ENCODE results near the gene SLC6A6. TPM values are rescaled to one million over a fixed set of nuclear protein-coding genes. Genes with fewer than 3 reads are reported as not detected.
"Not testable (repeated sequence)": the region's sequence is repeated elsewhere in the genome, so short reads cannot be mapped to it uniquely, and the experiment has no call there.

The SLC6A6 gene
- total RNA-seq, 2 experiments from 2014 or later, result 38.6 to 38.7 TPM

- Mint-ChIP-seq H3K36me3 (no peaks in the 10 kb centered on the region), H3K4me1 (peaks cover 2% of the 10 kb centered on the region), H3K27me3 (no peaks in the 10 kb centered on the region), H3K9me3 (no peaks in the 10 kb centered on the region), H3K4me3 (no peak overlapping the region), H3K27ac (no peak overlapping the region)
- no peak for DNase-seq
Measured at GRCh38 chr3:14513566-14514322, 111.3 kb downstream of the SLC6A6 start.

- H3K4me1 Mint-ChIP-seq, result no peaks in the 10 kb centered on the region
- no peak overlapping the region for H3K27ac Mint-ChIP-seq
- DNase-seq, result no peak
- H3K36me3 Mint-ChIP-seq, result no peaks in the 10 kb centered on the region
- no peak overlapping the region for H3K4me3 Mint-ChIP-seq
- H3K9me3 Mint-ChIP-seq, result no peaks in the 10 kb centered on the region
- H3K27me3 Mint-ChIP-seq, result no peaks in the 10 kb centered on the region
Measured at GRCh38 chr3:14514323-14514720, 111.9 kb downstream of the SLC6A6 start.

- H3K27me3 Mint-ChIP-seq, H3K9me3 Mint-ChIP-seq, H3K36me3 Mint-ChIP-seq, DNase-seq, H3K27ac Mint-ChIP-seq, H3K4me1 Mint-ChIP-seq, H3K4me3 Mint-ChIP-seq: not testable (repeated sequence)
Measured at GRCh38 chr3:14515526-14515925, 113.1 kb downstream of the SLC6A6 start.

- Mint-ChIP-seq H3K36me3 (no peaks in the 10 kb centered on the region), H3K4me1 (no peaks in the 10 kb centered on the region), H3K27ac (no peak overlapping the region), H3K27me3 (no peaks in the 10 kb centered on the region), H3K4me3 (no peak overlapping the region), H3K9me3 (no peaks in the 10 kb centered on the region)
- no peak for DNase-seq
Measured at GRCh38 chr3:14516738-14517345, 114.4 kb downstream of the SLC6A6 start.

GRCh38 chr3:14517601-14518431 lies 115.4 kb downstream of the SLC6A6 start:
- no peaks in the 10 kb centered on the region for H3K4me1 Mint-ChIP-seq
- H3K27me3 Mint-ChIP-seq, result no peaks in the 10 kb centered on the region
- no peaks in the 10 kb centered on the region for H3K9me3 Mint-ChIP-seq
- no peak overlapping the region for H3K4me3 Mint-ChIP-seq
- DNase-seq, result no peak
- no peak overlapping the region for H3K27ac Mint-ChIP-seq
- no peaks in the 10 kb centered on the region for H3K36me3 Mint-ChIP-seq

GRCh38 chr3:14518432-14518802 lies 116.0 kb downstream of the SLC6A6 start:
- H3K9me3 Mint-ChIP-seq, result no peaks in the 10 kb centered on the region
- H3K36me3 Mint-ChIP-seq, result no peaks in the 10 kb centered on the region
- no peak overlapping the region for H3K27ac Mint-ChIP-seq
- H3K4me1 Mint-ChIP-seq, result no peaks in the 10 kb centered on the region
- DNase-seq, result no peak
- H3K27me3 Mint-ChIP-seq, result no peaks in the 10 kb centered on the region
- no peak overlapping the region for H3K4me3 Mint-ChIP-seq

GRCh38 chr3:14518893-14519292 lies 116.5 kb downstream of the SLC6A6 start:
- Mint-ChIP-seq H3K27ac (no peak overlapping the region), H3K27me3 (no peaks in the 10 kb centered on the region), H3K4me1 (no peaks in the 10 kb centered on the region), H3K4me3 (no peak overlapping the region), H3K9me3 (no peaks in the 10 kb centered on the region), H3K36me3 (no peaks in the 10 kb centered on the region)
- DNase-seq, result no peak

- H3K36me3 Mint-ChIP-seq, result no peaks in the 10 kb centered on the region
- no peaks in the 10 kb centered on the region for H3K4me1 Mint-ChIP-seq
- no peak overlapping the region for H3K27ac Mint-ChIP-seq
- no peak overlapping the region for H3K4me3 Mint-ChIP-seq
- no peaks in the 10 kb centered on the region for H3K27me3 Mint-ChIP-seq
- no peak for DNase-seq
- no peaks in the 10 kb centered on the region for H3K9me3 Mint-ChIP-seq
Measured at GRCh38 chr3:14519406-14519805, 117.0 kb downstream of the SLC6A6 start.

- no peak overlapping the region for H3K4me3 Mint-ChIP-seq
- DNase-seq, result no peak
- H3K36me3 Mint-ChIP-seq, result no peaks in the 10 kb centered on the region
- peaks cover 3% of the 10 kb centered on the region for H3K27me3 Mint-ChIP-seq
- no peaks in the 10 kb centered on the region for H3K9me3 Mint-ChIP-seq
- H3K4me1 Mint-ChIP-seq, result no peaks in the 10 kb centered on the region
- H3K27ac Mint-ChIP-seq, result no peak overlapping the region
Measured at GRCh38 chr3:14520149-14520548, 117.7 kb downstream of the SLC6A6 start.

- H3K27ac Mint-ChIP-seq, result no peak overlapping the region
- no peak overlapping the region for H3K4me3 Mint-ChIP-seq
- H3K9me3 Mint-ChIP-seq, result no peaks in the 10 kb centered on the region
- no peak for DNase-seq
- H3K27me3 Mint-ChIP-seq, result peaks cover 3% of the 10 kb centered on the region
- no peaks in the 10 kb centered on the region for H3K36me3 Mint-ChIP-seq
- no peaks in the 10 kb centered on the region for H3K4me1 Mint-ChIP-seq
Measured at GRCh38 chr3:14520967-14521366, 118.6 kb downstream of the SLC6A6 start.

GRCh38 chr3:14521611-14522010 lies 119.2 kb downstream of the SLC6A6 start:
- DNase-seq, result no peak
- Mint-ChIP-seq H3K4me3 (no peak overlapping the region), H3K9me3 (no peaks in the 10 kb centered on the region), H3K36me3 (no peaks in the 10 kb centered on the region), H3K4me1 (no peaks in the 10 kb centered on the region), H3K27me3 (peaks cover 3% of the 10 kb centered on the region), H3K27ac (no peak overlapping the region)

- peaks cover 3% of the 10 kb centered on the region for H3K27me3 Mint-ChIP-seq
- no peaks in the 10 kb centered on the region for H3K9me3 Mint-ChIP-seq
- H3K4me1 Mint-ChIP-seq, result no peaks in the 10 kb centered on the region
- H3K4me3 Mint-ChIP-seq, result no peak overlapping the region
- H3K36me3 Mint-ChIP-seq, result no peaks in the 10 kb centered on the region
- H3K27ac Mint-ChIP-seq, result no peak overlapping the region
- DNase-seq, result no peak
Measured at GRCh38 chr3:14522129-14522691, 119.8 kb downstream of the SLC6A6 start.

GRCh38 chr3:14522768-14523167 lies 120.4 kb downstream of the SLC6A6 start:
- Mint-ChIP-seq H3K27ac (no peak overlapping the region), H3K4me1 (no peaks in the 10 kb centered on the region), H3K9me3 (no peaks in the 10 kb centered on the region), H3K36me3 (no peaks in the 10 kb centered on the region), H3K4me3 (no peak overlapping the region), H3K27me3 (peaks cover 3% of the 10 kb centered on the region)
- no peak for DNase-seq

GRCh38 chr3:14523792-14524191 lies 121.4 kb downstream of the SLC6A6 start:
- Mint-ChIP-seq H3K4me1 (no peaks in the 10 kb centered on the region), H3K36me3 (no peaks in the 10 kb centered on the region), H3K27ac (no peak overlapping the region), H3K4me3 (no peak overlapping the region), H3K9me3 (no peaks in the 10 kb centered on the region), H3K27me3 (peaks cover 7% of the 10 kb centered on the region)
- no peak for DNase-seq

GRCh38 chr3:14524311-14524711 lies 121.9 kb downstream of the SLC6A6 start:
- H3K27me3 Mint-ChIP-seq, result peaks cover 7% of the 10 kb centered on the region
- no peak overlapping the region for H3K4me3 Mint-ChIP-seq
- no peaks in the 10 kb centered on the region for H3K36me3 Mint-ChIP-seq
- DNase-seq, result no peak
- no peak overlapping the region for H3K27ac Mint-ChIP-seq
- no peaks in the 10 kb centered on the region for H3K4me1 Mint-ChIP-seq
- no peaks in the 10 kb centered on the region for H3K9me3 Mint-ChIP-seq
